ENCODE measurements around the gene RBM24.
"Not testable (repeated sequence)": the region's sequence is repeated elsewhere in the genome, so short reads cannot be mapped to it uniquely, and the experiment has no call there.

The RBM24 gene

GRCh38 chr6:17291778-17292177 lies 10.6 kb downstream of the RBM24 start:
- no peak for DNase-seq (ENCODE audit: low read depth in 2 of 2)

- no peak for DNase-seq (ENCODE audit: low read depth in 2 of 2)
These were observed 11.5 kb downstream of the RBM24 start for GRCh38 chr6:17292600-17293133.

DNA sequence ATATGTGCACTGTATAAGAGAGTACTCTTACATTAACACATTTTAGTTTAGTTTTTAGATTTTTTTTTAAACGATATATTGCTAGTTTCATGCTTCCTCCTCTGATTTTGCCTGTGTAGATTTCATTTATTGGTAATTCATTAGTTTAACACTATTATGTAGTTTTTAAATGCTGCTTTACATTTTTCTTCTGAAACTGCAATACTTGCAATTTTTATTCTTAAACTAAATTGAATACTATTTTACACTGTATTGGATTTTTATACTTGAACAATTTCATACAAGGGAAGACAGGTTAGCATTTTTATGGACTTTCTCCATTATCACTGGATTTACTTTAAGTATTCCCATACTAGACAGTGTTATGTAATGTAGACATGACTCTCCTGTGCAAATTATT lies 12.2 kb downstream of the RBM24 start:
- DNase-seq (ENCODE audit: low read depth in 2 of 2), result no peak

- DNase-seq (ENCODE audit: low read depth in 2 of 2), result no peak
These were observed 16.3 kb downstream of the RBM24 start for GRCh38 chr6:17297271-17298080.

GRCh38 chr6:17298257-17298656 lies 17.1 kb downstream of the RBM24 start:
- DNase-seq (ENCODE audit: low read depth in 2 of 2), result no peak

DNA sequence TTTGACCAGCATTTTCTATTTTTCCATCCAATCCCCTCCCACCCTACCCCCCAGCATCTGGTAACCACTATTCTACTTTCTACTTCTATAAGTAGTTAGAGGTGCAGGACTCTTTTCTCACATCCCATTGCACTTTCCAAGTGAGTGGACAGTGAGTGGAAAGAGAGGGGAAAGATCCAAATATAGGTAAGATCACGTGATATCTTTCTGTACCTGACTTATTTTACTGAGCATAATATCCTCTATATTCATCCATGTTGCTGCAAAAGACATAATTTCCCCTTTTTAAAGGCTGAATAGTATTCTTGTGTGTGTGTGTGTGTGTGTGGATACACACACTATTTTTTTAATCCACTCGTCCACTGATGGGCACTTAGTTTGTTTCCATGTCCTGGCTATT lies 18.1 kb downstream of the RBM24 start:
- no peak for DNase-seq (ENCODE audit: low read depth in 2 of 2)

DNA sequence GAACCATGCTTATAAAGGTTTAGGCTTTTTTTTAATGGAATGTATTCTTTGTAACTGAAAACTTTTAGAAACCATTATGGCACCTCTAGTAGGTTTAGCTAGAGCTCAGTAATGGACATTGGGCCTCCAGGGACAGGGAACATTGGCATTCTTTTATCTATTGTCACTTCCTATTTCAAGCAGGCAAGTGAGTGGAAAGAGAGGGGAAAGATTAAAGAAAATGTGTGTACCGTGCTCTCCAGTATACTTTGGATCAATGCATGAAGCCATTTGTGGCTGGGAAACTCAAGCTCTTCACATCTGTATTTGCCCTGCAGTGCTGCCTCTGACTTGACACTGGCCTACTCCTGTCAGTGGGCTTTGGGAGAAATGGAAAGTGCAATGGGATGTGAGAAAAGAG lies 18.6 kb downstream of the RBM24 start:
- no peak for DNase-seq (ENCODE audit: low read depth in 2 of 2)

GRCh38 chr6:17300637-17301036 lies 19.5 kb downstream of the RBM24 start:
- DNase-seq (ENCODE audit: low read depth in 2 of 2), result no peak

DNA sequence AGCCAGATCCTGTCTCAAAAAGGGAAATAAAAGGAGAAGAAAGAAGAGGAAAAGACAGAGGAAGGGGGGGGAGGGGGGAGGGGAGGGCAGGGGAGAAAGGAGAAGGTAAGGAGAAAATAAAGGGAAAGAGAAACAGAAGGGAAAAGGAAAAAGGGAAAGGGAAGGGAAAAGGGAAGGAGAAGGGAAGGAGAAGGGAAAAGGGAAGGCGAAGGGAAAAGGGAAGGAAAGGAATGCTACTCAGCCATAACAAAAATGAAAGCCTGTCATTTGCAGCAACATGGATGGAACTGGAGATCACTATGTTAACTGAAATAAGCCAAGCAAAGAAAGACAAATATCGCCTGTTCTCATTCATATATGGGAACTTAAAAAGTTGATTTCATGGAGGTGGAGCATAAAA lies 22.3 kb downstream of the RBM24 start:
- no peak for DNase-seq (ENCODE audit: low read depth in 2 of 2)

- DNase-seq (ENCODE audit: low read depth in 2 of 2), result no peak
These were observed 24.2 kb downstream of the RBM24 start for GRCh38 chr6:17305219-17306001.

GRCh38 chr6:17311595-17312311 lies 30.6 kb downstream of the RBM24 start:
- DNase-seq (ENCODE audit: low read depth in 2 of 2), result no peak

- DNase-seq (ENCODE audit: low read depth in 2 of 2), result not testable (repeated sequence)
These were observed 32.1 kb downstream of the RBM24 start for GRCh38 chr6:17313238-17313637.

- no peak for DNase-seq (ENCODE audit: low read depth in 2 of 2)
These were observed 32.8 kb downstream of the RBM24 start for GRCh38 chr6:17313971-17314370.

DNA sequence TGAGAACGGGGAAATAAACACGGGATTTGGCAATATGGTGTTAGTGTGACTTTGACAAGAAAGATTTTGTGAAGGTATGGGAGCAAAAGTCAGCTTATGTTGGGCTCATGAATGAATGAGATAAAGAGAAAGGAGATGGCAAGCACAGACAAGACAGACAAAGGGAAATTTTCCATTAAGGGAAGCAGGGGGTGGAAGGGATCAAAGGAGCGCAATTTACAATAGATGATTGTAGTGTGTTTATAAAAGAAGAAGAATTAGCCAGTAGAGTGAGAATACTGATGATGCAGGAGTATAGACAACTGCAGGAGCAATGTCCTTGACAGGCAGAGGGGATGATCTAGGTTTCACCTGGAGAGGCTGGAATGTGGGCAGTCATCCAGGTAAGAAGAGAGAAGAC lies 34.1 kb downstream of the RBM24 start:
- DNase-seq (ENCODE audit: low read depth in 2 of 2), result no peak

DNA sequence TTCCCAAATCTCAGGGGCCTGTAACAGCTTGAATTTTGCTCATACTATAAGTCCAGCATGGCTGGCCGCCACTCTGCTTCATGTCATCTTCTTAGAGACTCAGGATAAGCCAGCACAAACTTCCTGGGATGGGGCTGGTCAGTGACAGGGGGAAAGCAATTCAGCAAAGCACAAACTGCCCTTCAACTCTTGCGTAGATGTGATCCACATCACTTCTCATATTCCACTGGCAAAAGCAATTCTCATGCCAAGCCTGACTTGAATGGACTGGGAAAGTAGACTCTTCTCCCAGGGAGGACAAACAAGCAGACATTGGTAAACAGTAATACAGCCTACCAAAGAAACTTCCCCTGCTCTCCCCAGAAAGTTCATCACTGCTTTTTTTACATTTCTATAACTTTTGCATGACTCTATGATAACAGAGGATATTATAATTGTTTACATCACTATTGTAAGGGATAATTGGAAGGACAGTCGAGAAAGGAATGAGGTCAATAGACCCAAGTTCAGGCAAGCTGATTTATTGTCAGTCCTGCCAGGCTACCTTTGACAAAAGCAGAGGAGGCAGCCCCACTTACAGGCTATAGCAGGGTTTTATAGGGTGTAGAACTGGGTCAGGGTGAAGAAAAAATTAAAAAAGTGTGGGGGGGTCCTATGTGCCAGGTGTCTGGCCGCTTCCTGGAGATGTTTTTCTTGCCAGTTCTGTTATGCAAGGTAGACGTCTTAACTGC lies 37.4 kb downstream of the RBM24 start:
- no peak for DNase-seq (ENCODE audit: low read depth in 2 of 2)

DNA sequence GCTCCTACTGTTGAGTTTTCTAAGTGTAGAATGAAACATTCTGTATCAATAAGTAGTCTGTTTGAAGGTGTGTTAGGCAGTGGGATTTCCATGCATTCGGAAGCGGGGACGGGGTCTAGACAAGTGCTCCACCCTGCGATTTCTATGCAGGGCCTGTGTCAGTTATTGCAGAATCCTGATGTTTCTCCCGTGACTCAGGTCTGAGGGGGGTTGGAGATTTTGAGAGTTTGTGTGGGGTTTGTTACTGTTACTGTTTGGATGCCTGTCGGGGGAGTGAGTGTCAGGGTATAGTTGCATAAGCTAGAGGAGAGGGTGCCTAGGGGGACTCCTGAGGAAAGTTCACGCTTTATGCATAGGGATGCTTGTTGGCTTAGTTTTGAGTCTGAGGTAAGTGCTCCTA lies 39.1 kb downstream of the RBM24 start:
- DNase-seq (ENCODE audit: low read depth in 2 of 2), result not testable (repeated sequence)

DNA sequence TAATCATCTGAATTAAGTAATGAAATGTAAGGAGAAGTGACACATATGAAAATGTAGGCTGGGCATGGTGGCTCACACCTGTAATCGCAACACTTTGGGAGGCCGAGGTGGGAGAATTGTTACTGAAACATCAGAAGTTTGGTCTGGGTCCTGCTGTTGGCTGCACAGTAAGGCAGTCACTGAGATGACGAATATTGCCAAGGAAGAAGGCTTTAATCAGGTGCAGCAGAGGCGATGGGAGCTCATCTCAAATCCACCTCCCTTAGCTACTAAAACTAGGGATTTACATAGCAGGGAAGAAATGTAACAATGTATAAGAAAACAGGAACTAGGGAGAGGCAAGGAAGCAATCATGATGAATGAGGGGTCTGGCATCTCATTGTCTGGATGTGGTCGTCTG lies 50.1 kb downstream of the RBM24 start:
- DNase-seq (ENCODE audit: low read depth in 2 of 2), result no peak

DNA sequence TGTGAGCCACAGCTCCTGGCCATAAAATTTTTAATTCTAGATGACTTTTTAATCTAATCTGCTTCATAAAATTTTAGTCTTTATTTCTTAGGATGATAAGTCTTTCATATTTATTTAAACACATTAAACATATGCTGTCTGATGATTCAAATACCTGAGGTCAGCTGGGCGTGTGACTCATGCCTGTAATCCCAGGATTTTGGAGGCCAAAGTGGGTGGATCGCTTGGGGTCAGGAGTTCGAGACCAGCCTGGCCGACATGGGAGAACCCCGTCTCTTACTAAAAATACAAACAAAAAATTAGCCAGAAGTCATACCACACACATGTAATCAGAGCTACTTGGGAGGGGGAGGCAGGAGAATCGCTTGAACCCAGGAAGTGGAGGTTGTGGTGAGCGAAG lies 53.1 kb downstream of the RBM24 start:
- no peak for DNase-seq (ENCODE audit: low read depth in 2 of 2)

DNA sequence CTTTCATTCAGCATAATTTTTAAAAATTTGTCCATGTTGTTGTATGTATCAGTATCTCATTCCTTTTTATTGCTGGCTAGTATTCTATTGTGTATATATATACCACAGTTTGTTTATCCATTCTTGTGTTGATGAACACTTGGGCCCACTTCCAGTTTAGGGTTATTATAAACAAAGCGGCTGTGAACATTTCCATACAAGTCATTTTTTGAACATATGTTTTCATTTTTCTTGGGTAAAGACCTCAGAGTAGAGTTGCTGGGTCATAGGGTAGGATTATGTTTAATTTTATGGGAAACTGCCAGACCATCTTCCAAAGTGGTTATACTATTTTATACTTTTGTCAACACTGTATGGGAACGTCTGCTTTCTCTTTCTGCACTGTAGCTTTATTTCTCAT lies 55.3 kb downstream of the RBM24 start:
- no peak for DNase-seq (ENCODE audit: low read depth in 2 of 2)

GRCh38 chr6:17339308-17339670 lies 58.1 kb downstream of the RBM24 start:
- DNase-seq (ENCODE audit: low read depth in 2 of 2), result no peak

DNA sequence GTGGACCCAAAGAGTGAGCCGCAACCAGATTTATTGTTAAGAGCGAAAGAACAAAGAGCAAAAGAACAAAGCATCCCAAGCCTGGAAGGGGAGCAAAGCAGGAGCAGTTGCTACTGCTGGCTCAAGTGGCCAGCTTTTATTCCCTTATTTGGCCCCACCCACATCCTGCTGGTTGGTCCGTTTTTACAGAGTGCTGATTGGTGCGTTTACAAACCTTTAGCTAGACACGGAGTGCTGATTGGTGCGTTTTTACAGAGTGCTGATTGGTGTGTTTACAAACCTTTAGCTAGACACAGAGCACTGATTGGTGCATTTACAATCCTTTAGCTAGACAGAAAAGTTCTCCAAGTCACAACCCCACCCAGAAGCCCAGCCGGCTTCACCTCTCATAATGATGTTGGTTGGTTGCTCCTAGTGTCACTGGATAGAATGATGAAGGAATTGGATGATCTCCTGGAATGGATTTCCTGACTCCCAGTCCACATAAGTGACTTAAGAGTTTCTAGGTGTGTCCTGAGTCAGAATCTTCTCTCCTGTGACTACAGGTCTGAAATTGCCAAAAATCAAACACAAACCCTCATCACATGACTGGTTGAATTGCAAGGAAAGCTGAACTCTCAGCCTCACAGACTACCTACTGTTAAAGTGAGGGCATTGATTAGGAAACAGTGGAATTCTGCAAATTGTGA lies 60.1 kb downstream of the RBM24 start:
- DNase-seq (ENCODE audit: low read depth in 2 of 2), result no peak
